GM08714 (cell line): ENCODE results near the gene KRT26.
"Not testable (repeated sequence)": the region's sequence is repeated elsewhere in the genome, so short reads cannot be mapped to it uniquely, and the experiment has no call there.

Experiments used
- H3K4me3 ChIP-seq: fragments of 200-500 bp; sonication (Bioruptor generic); 2 replicates; pipeline ENCODE4 v1.5.1; 2014; ENCODE audit warnings: mild to moderate bottlenecking, low read length, inconsistent platforms
- ZNF274 ChIP-seq: IDR thresholded peaks from 2 replicates; pipeline ENCODE4 v1.6.1; 2012; ENCODE audit warnings: mild to moderate bottlenecking, low read depth, low read length

The KRT26 gene

GRCh38 chr17:40778461-40778860 lies 6.5 kb upstream of the KRT26 start:
- no peak overlapping the region for H3K4me3 ChIP-seq
- no peak for TF ChIP-seq ZNF274

DNA sequence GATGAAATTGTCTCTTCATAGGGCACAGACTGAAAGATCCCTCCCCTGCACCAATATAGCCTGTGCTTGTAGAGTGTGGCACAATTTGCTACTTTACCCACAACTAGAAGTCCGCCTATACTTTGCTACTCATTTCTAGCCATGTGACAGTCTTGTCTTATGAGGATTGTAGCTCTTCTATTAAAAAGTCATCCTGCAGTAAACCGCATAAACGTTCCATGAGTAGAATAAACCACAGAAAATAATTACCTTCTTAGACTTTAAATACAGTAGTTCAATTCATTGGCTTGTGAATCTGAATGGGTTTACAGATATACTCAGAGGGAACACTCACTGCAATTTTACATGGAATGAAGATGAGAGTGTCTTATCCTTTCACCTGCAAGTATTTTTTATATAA lies 6.0 kb upstream of the KRT26 start:
- TF ChIP-seq ZNF274 = no peak
- no peak overlapping the region for H3K4me3 ChIP-seq

DNA sequence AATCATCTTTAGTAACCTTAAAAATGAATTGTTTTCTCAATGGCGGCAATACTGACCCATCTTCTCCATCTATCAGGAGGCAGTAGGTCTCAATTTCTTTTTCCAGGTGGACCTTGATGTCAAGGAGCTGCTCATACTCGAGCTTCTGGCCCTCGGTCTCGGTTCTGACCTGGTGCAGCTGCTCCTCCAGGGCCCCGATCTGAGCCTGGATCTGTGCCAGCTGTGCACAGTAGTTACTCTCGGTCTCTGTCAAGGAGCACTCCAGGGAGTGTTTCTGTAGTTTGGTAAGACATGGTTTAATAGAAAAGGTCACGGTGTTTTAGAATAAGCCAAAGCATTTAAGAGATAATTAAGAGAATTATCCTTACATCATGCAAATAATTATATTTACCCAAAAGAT lies 5.5 kb upstream of the KRT26 start:
- H3K4me3 ChIP-seq = no peak overlapping the region
- TF ChIP-seq ZNF274 = no peak

- no peak overlapping the region for H3K4me3 ChIP-seq
- TF ChIP-seq ZNF274 = no peak
Measured at GRCh38 chr17:40775945-40776344, 3.9 kb upstream of the KRT26 start.

DNA sequence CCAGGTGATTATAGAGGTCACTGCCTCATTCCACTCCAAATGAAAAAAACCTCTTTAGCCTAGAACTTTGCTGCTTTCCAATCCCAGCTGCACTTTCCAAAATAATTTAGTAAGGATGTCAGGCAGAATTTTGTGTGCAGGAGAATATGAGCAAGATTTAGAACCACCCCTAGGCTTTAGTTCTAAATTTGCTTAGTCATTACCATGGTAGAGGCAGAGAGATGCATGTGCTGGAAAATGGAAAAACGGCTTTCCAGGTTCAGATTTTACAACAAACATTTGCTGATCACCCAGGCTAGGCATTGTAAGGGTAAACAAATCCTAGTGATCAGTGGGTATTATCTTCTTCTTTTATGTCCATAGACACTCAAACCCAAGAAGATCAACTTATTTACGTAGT lies 6.3 kb downstream of the KRT26 start:
- TF ChIP-seq ZNF274 = no peak
- no peak overlapping the region for H3K4me3 ChIP-seq

- H3K4me3 ChIP-seq = no peak overlapping the region
- no peak for TF ChIP-seq ZNF274
Measured at GRCh38 chr17:40763752-40764151, 8.2 kb downstream of the KRT26 start.

GRCh38 chr17:40760105-40761016 lies 11.6 kb downstream of the KRT26 start:
- no peak overlapping the region for H3K4me3 ChIP-seq
- no peak for TF ChIP-seq ZNF274

DNA sequence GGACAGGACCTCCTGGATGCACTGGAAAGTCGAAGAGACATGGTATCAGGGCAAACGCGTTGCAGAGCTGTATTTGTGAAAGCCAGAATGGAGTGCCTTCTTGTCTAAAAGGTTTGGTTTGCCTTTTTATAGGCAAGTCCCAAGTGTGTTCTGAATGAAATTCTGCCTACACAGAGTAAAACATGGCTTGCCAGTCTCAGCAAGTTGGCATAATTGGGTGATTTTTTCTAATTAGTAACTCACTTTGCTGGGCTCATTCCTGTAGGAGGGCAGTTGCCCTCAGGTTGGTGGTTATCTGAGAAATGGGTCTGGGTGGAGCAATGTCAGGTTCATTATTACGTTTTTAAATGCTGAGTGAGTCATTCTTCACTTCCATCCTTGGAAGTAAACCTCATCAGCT lies 16.8 kb downstream of the KRT26 start, which contains the start of gene KRT25:
TSS of gene KRT25 (minus strand) at position 101 of the 400 bp plus-strand sequence. CDS start at position 41, 60 bp downstream.
- H3K4me3 ChIP-seq = no peak within 1 kb of the TSS
- TF ChIP-seq ZNF274 = no peak

DNA sequence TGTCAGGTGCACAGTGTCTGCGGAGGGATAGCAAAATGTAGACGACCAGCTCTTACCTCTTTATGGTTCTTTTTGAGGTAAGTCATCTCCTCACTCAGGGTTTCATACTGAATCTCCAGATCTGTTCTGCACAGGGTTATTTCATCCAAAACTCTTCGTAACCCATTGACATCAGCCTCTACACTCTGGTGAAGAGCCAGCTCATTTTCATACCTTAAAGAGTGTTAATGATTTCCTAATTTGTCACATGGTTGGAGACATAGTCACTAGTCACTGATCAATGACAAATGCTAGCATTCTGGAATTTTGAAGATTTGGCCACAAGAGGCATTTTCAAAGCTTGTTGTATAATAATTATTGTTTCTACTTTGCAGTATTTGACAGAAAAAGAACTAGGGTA lies 18.2 kb downstream of the KRT26 start:
- no peak for TF ChIP-seq ZNF274

DNA sequence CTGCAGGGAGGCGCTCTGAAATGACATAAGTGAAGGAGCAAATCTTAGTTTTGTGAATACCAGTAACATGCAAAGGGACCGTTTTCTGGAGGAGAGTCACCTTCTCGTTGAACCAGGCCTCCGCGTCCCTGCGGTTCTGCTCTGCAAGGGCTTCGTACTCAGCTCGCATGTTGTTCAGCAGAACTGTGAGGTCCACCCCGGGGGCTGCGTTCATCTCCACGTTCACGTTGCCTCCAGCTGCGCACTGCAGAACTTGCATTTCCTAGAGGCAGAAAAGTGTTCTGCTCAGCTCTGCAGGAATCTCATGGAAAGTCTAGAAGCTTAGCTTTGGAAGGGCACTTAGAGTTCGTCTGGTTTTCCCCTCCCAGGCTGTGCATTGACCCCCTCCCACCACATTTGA lies 20.9 kb downstream of the KRT26 start:
- no peak overlapping the region for H3K4me3 ChIP-seq
- TF ChIP-seq ZNF274 = no peak

More for the DNA sequence above, 18.2 kb downstream of the KRT26 start:
- no peak overlapping the region for H3K4me3 ChIP-seq

- TF ChIP-seq ZNF274 = no peak
- H3K4me3 ChIP-seq = no peak overlapping the region
Measured at GRCh38 chr17:40750391-40750790, 21.6 kb downstream of the KRT26 start.

GRCh38 chr17:40748666-40749065 lies 23.3 kb downstream of the KRT26 start:
- not testable (repeated sequence) for H3K4me3 ChIP-seq

DNA sequence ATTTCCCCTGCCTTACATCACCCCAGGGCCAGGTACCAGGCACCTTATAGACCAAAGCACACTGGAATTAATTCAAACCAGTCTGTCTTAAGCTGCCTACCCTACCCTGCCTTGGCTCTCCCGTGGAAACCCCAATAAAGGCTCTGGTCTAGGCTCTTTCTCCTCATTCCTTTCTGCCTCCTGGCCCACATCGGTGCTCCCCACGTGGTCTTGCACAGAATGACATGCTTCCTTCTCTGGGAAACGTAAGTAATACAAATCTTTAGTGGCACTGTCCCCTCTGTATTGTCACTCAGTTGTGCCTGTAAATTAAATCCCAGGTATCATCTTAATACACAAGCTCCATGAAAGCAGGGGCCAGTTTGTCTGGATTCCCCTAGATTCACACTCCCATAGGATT lies 33.4 kb downstream of the KRT26 start:
- H3K4me3 ChIP-seq = no peak overlapping the region

GRCh38 chr17:40735016-40735415 lies 37.0 kb downstream of the KRT26 start:
- H3K4me3 ChIP-seq = no peak overlapping the region
- TF ChIP-seq ZNF274 = no peak

More for the DNA sequence above, 33.4 kb downstream of the KRT26 start:
- no peak for TF ChIP-seq ZNF274

DNA sequence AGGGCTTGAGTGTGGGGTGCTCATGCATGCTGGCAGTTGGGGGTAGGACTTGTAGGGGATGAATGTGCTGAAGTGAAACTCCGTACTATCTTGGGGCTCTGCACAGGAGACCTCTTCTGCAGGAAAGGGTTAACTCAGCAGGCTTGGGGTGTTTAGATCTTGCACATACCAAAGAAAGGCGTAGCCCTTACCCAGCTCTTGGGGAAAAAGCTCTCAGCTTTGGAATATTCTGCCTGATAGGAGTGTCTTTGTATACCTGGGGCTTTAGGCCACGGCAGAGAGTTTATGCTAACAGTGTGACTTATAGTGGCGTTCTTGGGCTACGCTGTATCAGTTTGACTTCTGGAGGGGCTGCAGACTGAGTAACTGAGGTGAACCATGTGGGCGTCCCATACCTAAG lies 38.0 kb downstream of the KRT26 start:
- no peak for TF ChIP-seq ZNF274
- H3K4me3 ChIP-seq = no peak overlapping the region

DNA sequence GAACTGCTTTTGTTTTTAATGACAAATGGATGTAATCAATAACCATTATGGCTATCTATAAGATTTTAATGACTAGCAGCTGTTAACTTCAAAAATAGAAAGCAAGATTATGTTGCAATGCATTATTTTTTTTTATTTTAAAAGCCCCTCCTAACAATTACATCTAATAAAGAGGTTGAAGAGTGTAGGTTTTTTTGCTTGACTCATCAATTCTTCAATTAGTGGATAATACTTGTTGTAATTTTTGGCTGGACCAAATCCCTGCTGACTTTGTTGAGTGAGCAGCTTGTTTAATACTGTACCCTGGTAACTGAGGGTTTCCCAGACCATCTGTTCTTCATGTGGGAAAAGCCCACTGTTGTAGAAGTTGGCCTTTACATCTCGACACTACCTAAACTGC lies 41.0 kb downstream of the KRT26 start:
- no peak for TF ChIP-seq ZNF274
- no peak overlapping the region for H3K4me3 ChIP-seq
